GM23338 (cell line): ENCODE measurements around the gene AKNA. TPM values are rescaled to one million over a fixed set of nuclear protein-coding genes. Genes with fewer than 3 reads are reported as not detected.

Source experiments
- ATAC-seq: fragments of 200-7000 bp; cut with Tn5 transposase; 3 replicates; pipeline ENCODE4 v1.9.1; 2020
- DNase-seq: peaks from one replicate; pipeline ENCODE4 v3.0.0-alpha.2; 2015; ENCODE audit warnings: low spot score
- H2AFZ ChIP-seq: fragments of 200-600 bp; sonication (generic); 2 replicates; pipeline ENCODE4 v1.8.0; 2016; ENCODE audit warnings: antibody characterized with exemption, mild to moderate bottlenecking, moderate library complexity
- H3F3A ChIP-seq: fragments of 200-600 bp; sonication (generic); replicated peaks from 2 replicates; pipeline ENCODE4 v1.8.0; 2017; ENCODE audit warnings: antibody characterized with exemption, mixed run types, low read depth
- H3K27ac ChIP-seq: fragments of 200-600 bp; sonication (generic); 2 replicates; pipeline ENCODE4 v1.6.1; 2016; ENCODE audit warnings: low read depth
- H3K27me3 ChIP-seq: fragments of 200-600 bp; sonication (generic); 2 replicates; pipeline ENCODE4 v1.8.0; 2016; ENCODE audit warnings: mild to moderate bottlenecking, mixed run types, moderate library complexity; ENCODE audit not compliant: insufficient read depth
- H3K36me3 ChIP-seq: fragments of 200-600 bp; sonication (generic); 2 replicates; pipeline ENCODE4 v1.8.0; 2016; ENCODE audit warnings: mild to moderate bottlenecking; ENCODE audit not compliant: insufficient read depth
- H3K4me1 ChIP-seq: fragments of 200-600 bp; sonication (generic); 2 replicates; pipeline ENCODE4 v1.8.0; 2016; ENCODE audit warnings: mild to moderate bottlenecking, moderate library complexity; ENCODE audit not compliant: insufficient read depth
- H3K4me2 ChIP-seq: fragments of 200-600 bp; sonication (generic); 2 replicates; pipeline ENCODE4 v1.7.1; 2017; ENCODE audit warnings: mixed run types
- H3K4me3 ChIP-seq: fragments of 200-600 bp; sonication (generic); 2 replicates; pipeline ENCODE4 v1.6.1; 2016; ENCODE audit warnings: mixed run types
- H3K79me2 ChIP-seq: fragments of 200-600 bp; sonication (generic); replicated peaks from 2 replicates; pipeline ENCODE4 v1.8.0; 2017; ENCODE audit warnings: mild to moderate bottlenecking; ENCODE audit not compliant: insufficient read depth
- H3K9me2 ChIP-seq: fragments of 200-600 bp; sonication (generic); 2 replicates; pipeline ENCODE4 v1.8.0; 2017; ENCODE audit not compliant: insufficient read depth
- H4K20me1 ChIP-seq: fragments of 200-600 bp; sonication (generic); replicated peaks from 2 replicates; pipeline ENCODE4 v1.8.0; 2017; ENCODE audit warnings: mild to moderate bottlenecking; ENCODE audit not compliant: insufficient read depth
- H3K27ac Mint-ChIP-seq: 2 replicates; pipeline ENCODE4 v1.8.0; 2020; ENCODE audit warnings: inconsistent platforms, mild to moderate bottlenecking, moderate library complexity, mixed read lengths
- H3K27me3 Mint-ChIP-seq: 3 replicates; pipeline ENCODE4 v1.8.0; 2022; ENCODE audit warnings: low read depth, mild to moderate bottlenecking, moderate library complexity, mixed read lengths, inconsistent platforms; ENCODE audit not compliant: insufficient read depth, poor library complexity
- H3K36me3 Mint-ChIP-seq: 3 replicates; pipeline ENCODE4 v1.8.0; 2021; ENCODE audit warnings: low read depth, mild to moderate bottlenecking, inconsistent platforms, moderate library complexity, mixed read lengths
- H3K4me1 Mint-ChIP-seq: 3 replicates; pipeline ENCODE4 v1.8.0; 2020; ENCODE audit warnings: mild to moderate bottlenecking, inconsistent platforms, mixed read lengths
- H3K4me3 Mint-ChIP-seq: 3 replicates; pipeline ENCODE4 v1.8.0; 2021; ENCODE audit warnings: moderate library complexity, mild to moderate bottlenecking, inconsistent platforms, mixed read lengths
- H3K9me3 Mint-ChIP-seq: 3 replicates; pipeline ENCODE4 v1.8.0; 2020; ENCODE audit warnings: moderate library complexity, mild to moderate bottlenecking, inconsistent platforms, mixed read lengths
- EZH2phosphoT487 ChIP-seq: fragments of 200-600 bp; sonication (generic); IDR thresholded peaks from one replicate; pipeline ENCODE4 v1.8.1; 2018; ENCODE audit warnings: antibody characterized with exemption; ENCODE audit not compliant: unreplicated experiment
- NANOG ChIP-seq: IDR thresholded peaks from 2 replicates; pipeline ENCODE4 v1.6.1; 2016; ENCODE audit warnings: antibody characterized with exemption, borderline replicate concordance
- REST ChIP-seq: IDR thresholded peaks from one replicate; pipeline ENCODE4 v1.6.1; 2018; ENCODE audit warnings: antibody characterized with exemption; ENCODE audit not compliant: unreplicated experiment
- ZNF462 ChIP-seq: fragments of 250-450 bp; sonication (Bioruptor Pico); IDR thresholded peaks from 2 replicates; pipeline ENCODE4 v1.5.0; 2020; ENCODE audit warnings: mild to moderate bottlenecking, moderate library complexity
- polyA plus RNA-seq: library from polyadenylated mRNA; unstranded; fragments of >200 nt; fragmentation: Nextera tagmentation; extraction: Ambion mirVana; gene quantifications from 2 replicates; pipeline ENCODE4 v1.2.1, GENCODE V29; 2016
- total RNA-seq: library from RNA; depleted of rRNA; stranded (reverse); fragments of >200 nt; shearing (Covaris generic); gene quantifications from 2 replicates; pipeline ENCODE4 v1.2.3, GENCODE V29; 2014

Gene AKNA
- total and polyA plus RNA-seq, 2 experiments from 2014 or later = 9.0 to 28.1 TPM

GRCh38 chr9:114344188-114344566 lies 43.6 kb downstream of the AKNA start:
- no peak for TF ChIP-seq ZNF462
- no peak for TF ChIP-seq EZH2phosphoT487
- TF ChIP-seq REST = no peak
- no peak for TF ChIP-seq NANOG
- peaks cover 13% of the 10 kb centered on the region for H3K27me3 Mint-ChIP-seq
- Histone ChIP-seq H2AFZ (no peak overlapping the region), H3K4me3 (no peak overlapping the region), H3K4me2 (no peak overlapping the region), H3K27ac (no peak overlapping the region), H3K79me2 (no peaks in the 10 kb centered on the region), H3K27me3 (no peaks in the 10 kb centered on the region), H4K20me1 (no peaks in the 10 kb centered on the region; the same call in 1 of the 2 replicates), H3K9me2 (no peaks in the 10 kb centered on the region), H3F3A (no peaks in the 10 kb centered on the region), H3K36me3 (peaks cover 14% of the 10 kb centered on the region), H3K4me1 (no peaks in the 10 kb centered on the region)
- ATAC-seq (no peak), DNase-seq (no peak)
- peaks cover 13% of the 10 kb centered on the region for H3K4me1 Mint-ChIP-seq
- H3K9me3 Mint-ChIP-seq = no peaks in the 10 kb centered on the region
- H3K27ac Mint-ChIP-seq = no peak overlapping the region
- H3K36me3 Mint-ChIP-seq = peaks cover 88% of the 10 kb centered on the region
- H3K4me3 Mint-ChIP-seq = no peak overlapping the region
